ENCODE results near the gene SEC24A. TPM values are rescaled to one million over a fixed set of nuclear protein-coding genes. Genes with fewer than 3 reads are reported as not detected.
"Not testable (repeated sequence)": the region's sequence is repeated elsewhere in the genome, so short reads cannot be mapped to it uniquely, and the experiment has no call there.

SEC24A gene
- polyA plus RNA-seq, 1 donor from 2014 or later, result 24.7 TPM

DNA sequence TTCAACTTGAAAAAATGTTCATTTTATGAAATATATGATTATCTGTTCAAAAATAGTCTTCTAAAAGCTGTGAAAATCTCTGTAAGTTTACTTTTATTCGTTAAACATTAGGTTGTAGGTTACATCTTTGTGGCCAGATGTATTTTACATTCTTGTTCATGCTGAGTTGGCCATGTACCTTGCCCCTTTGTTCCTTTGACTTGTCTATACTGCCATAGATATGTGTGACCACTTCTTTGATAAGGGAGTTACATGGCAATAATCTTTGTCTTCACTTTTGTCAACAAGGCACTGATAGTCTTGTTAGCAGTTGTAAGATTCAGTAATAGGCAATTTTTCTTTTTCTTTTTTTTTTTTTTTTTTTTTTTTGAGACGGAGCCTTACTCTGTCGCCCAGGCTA is 15.9 kb downstream of the SEC24A start:
- H3K4me2 ChIP-seq (ENCODE audit: low read length), result no peak overlapping the region
- no peaks in the 10 kb centered on the region for H3K9me2 ChIP-seq (ENCODE audit: insufficient read depth, low read length)
- no peak overlapping the region for H3K4me3 ChIP-seq (ENCODE audit: low read length)
- H4K20me1 ChIP-seq (ENCODE audit: insufficient read depth), result no peaks in the 10 kb centered on the region
- H3F3A ChIP-seq (ENCODE audit: insufficient read depth, low read length, poor library complexity, severe bottlenecking), result no peaks in the 10 kb centered on the region
- no peaks in the 10 kb centered on the region for H3K27me3 ChIP-seq (ENCODE audit: insufficient read depth, low read depth, low read length)
- no peaks in the 10 kb centered on the region for H3K9me3 ChIP-seq (ENCODE audit: low read length)
- H3K9ac ChIP-seq (ENCODE audit: low read length), result no peak overlapping the region
- no peak overlapping the region for H3K27ac ChIP-seq (ENCODE audit: low read length)
- peaks cover 27% of the 10 kb centered on the region for H3K79me2 ChIP-seq (replicated peaks; ENCODE audit: insufficient read depth, low read length)
- TF ChIP-seq TAF1 (IDR thresholded peaks at IDR 0.05; ENCODE audit: low read depth), result no peak
- TF ChIP-seq, protein P1, sequence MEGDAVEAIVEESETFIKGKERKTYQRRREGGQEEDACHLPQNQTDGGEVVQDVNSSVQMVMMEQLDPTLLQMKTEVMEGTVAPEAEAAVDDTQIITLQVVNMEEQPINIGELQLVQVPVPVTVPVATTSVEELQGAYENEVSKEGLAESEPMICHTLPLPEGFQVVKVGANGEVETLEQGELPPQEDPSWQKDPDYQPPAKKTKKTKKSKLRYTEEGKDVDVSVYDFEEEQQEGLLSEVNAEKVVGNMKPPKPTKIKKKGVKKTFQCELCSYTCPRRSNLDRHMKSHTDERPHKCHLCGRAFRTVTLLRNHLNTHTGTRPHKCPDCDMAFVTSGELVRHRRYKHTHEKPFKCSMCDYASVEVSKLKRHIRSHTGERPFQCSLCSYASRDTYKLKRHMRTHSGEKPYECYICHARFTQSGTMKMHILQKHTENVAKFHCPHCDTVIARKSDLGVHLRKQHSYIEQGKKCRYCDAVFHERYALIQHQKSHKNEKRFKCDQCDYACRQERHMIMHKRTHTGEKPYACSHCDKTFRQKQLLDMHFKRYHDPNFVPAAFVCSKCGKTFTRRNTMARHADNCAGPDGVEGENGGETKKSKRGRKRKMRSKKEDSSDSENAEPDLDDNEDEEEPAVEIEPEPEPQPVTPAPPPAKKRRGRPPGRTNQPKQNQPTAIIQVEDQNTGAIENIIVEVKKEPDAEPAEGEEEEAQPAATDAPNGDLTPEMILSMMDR (IDR thresholded peaks at IDR 0.05; ENCODE audit: poor library complexity, severe bottlenecking), result no peak
- TF ChIP-seq RAD21 (conservative IDR thresholded peaks at IDR 0.05), result no peak
- TF ChIP-seq MXI1 (conservative IDR thresholded peaks at IDR 0.05; ENCODE audit: poor library complexity, severe bottlenecking), result no peak
- TF ChIP-seq, protein P2, sequence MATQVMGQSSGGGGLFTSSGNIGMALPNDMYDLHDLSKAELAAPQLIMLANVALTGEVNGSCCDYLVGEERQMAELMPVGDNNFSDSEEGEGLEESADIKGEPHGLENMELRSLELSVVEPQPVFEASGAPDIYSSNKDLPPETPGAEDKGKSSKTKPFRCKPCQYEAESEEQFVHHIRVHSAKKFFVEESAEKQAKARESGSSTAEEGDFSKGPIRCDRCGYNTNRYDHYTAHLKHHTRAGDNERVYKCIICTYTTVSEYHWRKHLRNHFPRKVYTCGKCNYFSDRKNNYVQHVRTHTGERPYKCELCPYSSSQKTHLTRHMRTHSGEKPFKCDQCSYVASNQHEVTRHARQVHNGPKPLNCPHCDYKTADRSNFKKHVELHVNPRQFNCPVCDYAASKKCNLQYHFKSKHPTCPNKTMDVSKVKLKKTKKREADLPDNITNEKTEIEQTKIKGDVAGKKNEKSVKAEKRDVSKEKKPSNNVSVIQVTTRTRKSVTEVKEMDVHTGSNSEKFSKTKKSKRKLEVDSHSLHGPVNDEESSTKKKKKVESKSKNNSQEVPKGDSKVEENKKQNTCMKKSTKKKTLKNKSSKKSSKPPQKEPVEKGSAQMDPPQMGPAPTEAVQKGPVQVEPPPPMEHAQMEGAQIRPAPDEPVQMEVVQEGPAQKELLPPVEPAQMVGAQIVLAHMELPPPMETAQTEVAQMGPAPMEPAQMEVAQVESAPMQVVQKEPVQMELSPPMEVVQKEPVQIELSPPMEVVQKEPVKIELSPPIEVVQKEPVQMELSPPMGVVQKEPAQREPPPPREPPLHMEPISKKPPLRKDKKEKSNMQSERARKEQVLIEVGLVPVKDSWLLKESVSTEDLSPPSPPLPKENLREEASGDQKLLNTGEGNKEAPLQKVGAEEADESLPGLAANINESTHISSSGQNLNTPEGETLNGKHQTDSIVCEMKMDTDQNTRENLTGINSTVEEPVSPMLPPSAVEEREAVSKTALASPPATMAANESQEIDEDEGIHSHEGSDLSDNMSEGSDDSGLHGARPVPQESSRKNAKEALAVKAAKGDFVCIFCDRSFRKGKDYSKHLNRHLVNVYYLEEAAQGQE (IDR thresholded peaks at IDR 0.05; ENCODE audit: borderline replicate concordance), result no peak
- no peak for TF ChIP-seq SMC3 (conservative IDR thresholded peaks at IDR 0.05; ENCODE audit: poor library complexity)
- TF ChIP-seq EP300 (conservative IDR thresholded peaks at IDR 0.05; ENCODE audit: poor library complexity, severe bottlenecking), result no peak
- TF ChIP-seq EZH2 (IDR thresholded peaks at IDR 0.05; ENCODE audit: borderline replicate concordance, insufficient read depth, low read length, poor library complexity, severe bottlenecking), result no peak
- no peak for TF ChIP-seq POLR2AphosphoS5 (IDR thresholded peaks at IDR 0.05)
- H3K36me3 ChIP-seq (ENCODE audit: insufficient read depth, low read length), result no peaks in the 10 kb centered on the region
- H2AFZ ChIP-seq (ENCODE audit: low read depth, low read length), result no peak overlapping the region

DNA sequence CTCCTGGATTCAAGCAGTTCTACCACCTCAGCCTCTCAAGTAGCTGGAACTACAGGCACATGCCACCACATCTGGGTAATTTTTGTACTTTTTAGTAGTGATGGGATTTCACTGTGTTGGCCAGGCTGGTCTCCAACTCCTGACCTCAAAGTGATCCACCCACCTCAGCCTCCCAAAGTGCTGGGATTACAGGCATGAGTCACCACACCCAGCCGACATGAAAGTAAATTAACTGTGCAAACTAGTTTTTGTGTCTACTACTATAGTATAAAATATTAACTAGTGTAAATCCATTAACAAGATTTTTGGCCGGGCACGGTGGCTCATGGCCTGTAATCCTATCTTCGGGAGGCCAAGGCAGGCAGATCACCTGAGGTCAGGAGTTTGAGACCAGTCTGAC is 25.0 kb downstream of the SEC24A start:
- not testable (repeated sequence) for H2AFZ ChIP-seq (ENCODE audit: low read depth, low read length); H3K9me3 ChIP-seq (ENCODE audit: low read length); H3K36me3 ChIP-seq (ENCODE audit: insufficient read depth, low read length); H3K4me2 ChIP-seq (ENCODE audit: low read length); H3K9ac ChIP-seq (ENCODE audit: low read length); H3K4me3 ChIP-seq (ENCODE audit: low read length); H3K27me3 ChIP-seq (ENCODE audit: insufficient read depth, low read depth, low read length); H3K79me2 ChIP-seq (replicated peaks; ENCODE audit: insufficient read depth, low read length); H3F3A ChIP-seq (ENCODE audit: insufficient read depth, low read length, poor library complexity, severe bottlenecking); H4K20me1 ChIP-seq (ENCODE audit: insufficient read depth); H3K27ac ChIP-seq (ENCODE audit: low read length); H3K9me2 ChIP-seq (ENCODE audit: insufficient read depth, low read length)

DNA sequence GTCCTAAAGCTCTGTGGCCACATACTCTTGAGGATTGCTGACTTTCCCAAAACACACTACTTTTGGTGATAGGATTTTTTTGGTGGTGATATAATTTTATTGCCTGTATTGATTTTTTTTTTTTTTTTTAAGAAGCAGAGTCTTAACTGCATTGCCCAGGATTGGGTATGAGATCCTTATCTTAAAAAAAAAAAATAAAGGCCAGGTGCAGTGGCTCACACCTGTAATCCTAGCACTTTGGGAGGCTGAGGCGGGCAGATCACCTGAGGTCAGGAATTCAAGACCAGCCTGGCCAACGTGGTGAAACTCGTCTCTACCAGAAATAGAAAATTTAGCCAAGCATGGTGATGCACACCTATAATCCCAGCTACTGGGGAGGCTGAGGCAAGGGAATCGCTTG is 28.8 kb downstream of the SEC24A start:
- not testable (repeated sequence) for H3K4me3 ChIP-seq (ENCODE audit: low read length); H3F3A ChIP-seq (ENCODE audit: insufficient read depth, low read length, poor library complexity, severe bottlenecking); H3K36me3 ChIP-seq (ENCODE audit: insufficient read depth, low read length); H3K27ac ChIP-seq (ENCODE audit: low read length); H3K9me2 ChIP-seq (ENCODE audit: insufficient read depth, low read length); H3K9me3 ChIP-seq (ENCODE audit: low read length); H3K4me2 ChIP-seq (ENCODE audit: low read length); H3K27me3 ChIP-seq (ENCODE audit: insufficient read depth, low read depth, low read length); H3K79me2 ChIP-seq (replicated peaks; ENCODE audit: insufficient read depth, low read length); H4K20me1 ChIP-seq (ENCODE audit: insufficient read depth); H2AFZ ChIP-seq (ENCODE audit: low read depth, low read length); H3K9ac ChIP-seq (ENCODE audit: low read length)

DNA sequence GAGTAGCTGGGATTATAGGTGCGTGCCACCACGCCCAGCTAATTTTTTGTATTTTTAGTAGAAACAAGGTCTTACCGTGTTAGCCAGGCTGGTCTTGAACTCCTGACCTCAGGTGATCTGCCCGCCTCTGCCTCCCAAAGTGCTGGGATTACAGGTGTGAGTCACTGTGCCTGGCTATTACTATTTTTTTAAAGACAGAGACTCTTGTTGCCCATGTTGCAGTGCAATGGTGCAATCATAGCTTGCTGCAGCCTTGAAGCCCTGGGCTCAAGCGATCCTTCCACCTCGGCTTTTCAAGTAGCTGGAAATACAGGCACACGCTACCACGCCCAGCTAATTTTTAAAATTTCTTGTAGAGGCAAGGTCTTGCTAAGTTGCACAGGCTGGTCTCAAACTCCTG is 41.6 kb downstream of the SEC24A start:
- H3K27ac ChIP-seq (ENCODE audit: low read length); H3K36me3 ChIP-seq (ENCODE audit: insufficient read depth, low read length); H3K9me2 ChIP-seq (ENCODE audit: insufficient read depth, low read length); H3K4me3 ChIP-seq (ENCODE audit: low read length); H2AFZ ChIP-seq (ENCODE audit: low read depth, low read length); H3K4me2 ChIP-seq (ENCODE audit: low read length); H3F3A ChIP-seq (ENCODE audit: insufficient read depth, low read length, poor library complexity, severe bottlenecking); H3K27me3 ChIP-seq (ENCODE audit: insufficient read depth, low read depth, low read length); H4K20me1 ChIP-seq (ENCODE audit: insufficient read depth); H3K9me3 ChIP-seq (ENCODE audit: low read length); H3K79me2 ChIP-seq (replicated peaks; ENCODE audit: insufficient read depth, low read length); H3K9ac ChIP-seq (ENCODE audit: low read length): not testable (repeated sequence)
